ENCODE results near the gene CDC42EP5. TPM values are rescaled to one million over a fixed set of nuclear protein-coding genes. Genes with fewer than 3 reads are reported as not detected.

CDC42EP5 gene
- total RNA-seq, 1 donor from 2014 or later: 8.7 TPM

- no peak overlapping the region for H3K4me3 ChIP-seq
- peaks cover 54% of the 10 kb centered on the region for H3K4me1 ChIP-seq
- H3K27ac ChIP-seq (replicated peaks): no peak overlapping the region
- peaks cover 32% of the 10 kb centered on the region for H3K27me3 ChIP-seq (ENCODE audit: low read depth)
- intact Hi-C loops (cut with micrococcal nuclease): no loop called here
- H3K9me3 ChIP-seq (replicated peaks): no peaks in the 10 kb centered on the region
- DNase-seq: no peak
- no peaks in the 10 kb centered on the region for H3K36me3 ChIP-seq
- TF ChIP-seq CTCF (IDR thresholded peaks at IDR 0.05; ENCODE audit: borderline replicate concordance): no peak
Measured at GRCh38 chr19:54435551-54436016, 37.5 kb downstream of the CDC42EP5 start.

GRCh38 chr19:54434873-54435214 is 38.3 kb downstream of the CDC42EP5 start:
- no peak overlapping the region for H3K4me3 ChIP-seq
- intact Hi-C loops (cut with micrococcal nuclease): no loop called here
- H3K9me3 ChIP-seq (replicated peaks): no peaks in the 10 kb centered on the region
- no peaks in the 10 kb centered on the region for H3K36me3 ChIP-seq
- peaks cover 39% of the 10 kb centered on the region for H3K27me3 ChIP-seq (ENCODE audit: low read depth)
- H3K4me1 ChIP-seq: peaks cover 61% of the 10 kb centered on the region
- DNase-seq: no peak
- H3K27ac ChIP-seq (replicated peaks): no peak overlapping the region
- no peak for TF ChIP-seq CTCF (IDR thresholded peaks at IDR 0.05; ENCODE audit: borderline replicate concordance)

GRCh38 chr19:54434112-54434872 is 38.8 kb downstream of the CDC42EP5 start:
- DNase-seq: no peak
- peaks cover 64% of the 10 kb centered on the region for H3K4me1 ChIP-seq
- no peaks in the 10 kb centered on the region for H3K9me3 ChIP-seq (replicated peaks)
- intact Hi-C loops (cut with micrococcal nuclease): no loop called here
- H3K36me3 ChIP-seq: no peaks in the 10 kb centered on the region
- peaks cover 45% of the 10 kb centered on the region for H3K27me3 ChIP-seq (ENCODE audit: low read depth)
- H3K27ac ChIP-seq (replicated peaks): no peak overlapping the region
- TF ChIP-seq CTCF (IDR thresholded peaks at IDR 0.05; ENCODE audit: borderline replicate concordance): no peak
- H3K4me3 ChIP-seq: no peak overlapping the region

- intact Hi-C loops (cut with micrococcal nuclease): no loop called here
- no peak for TF ChIP-seq CTCF (IDR thresholded peaks at IDR 0.05; ENCODE audit: borderline replicate concordance)
- H3K4me1 ChIP-seq: peaks cover 58% of the 10 kb centered on the region
Measured at GRCh38 chr19:54433697-54434096, 39.4 kb downstream of the CDC42EP5 start.

GRCh38 chr19:54432144-54432738 is 40.9 kb downstream of the CDC42EP5 start:
- no peak overlapping the region for H3K4me3 ChIP-seq
- peaks cover 54% of the 10 kb centered on the region for H3K4me1 ChIP-seq
- no peaks in the 10 kb centered on the region for H3K9me3 ChIP-seq (replicated peaks)
- no peak for DNase-seq
- no peaks in the 10 kb centered on the region for H3K36me3 ChIP-seq
- TF ChIP-seq CTCF (IDR thresholded peaks at IDR 0.05; ENCODE audit: borderline replicate concordance): no peak
- intact Hi-C loops (cut with micrococcal nuclease): no loop called here
- H3K27me3 ChIP-seq (ENCODE audit: low read depth): peaks cover 63% of the 10 kb centered on the region
- no peak overlapping the region for H3K27ac ChIP-seq (replicated peaks)

More at GRCh38 chr19:54433697-54434096, 39.4 kb downstream of the CDC42EP5 start:
- no peak overlapping the region for H3K4me3 ChIP-seq
- H3K27ac ChIP-seq (replicated peaks): no peak overlapping the region
- peaks cover 51% of the 10 kb centered on the region for H3K27me3 ChIP-seq (ENCODE audit: low read depth)
- DNase-seq: no peak
- H3K36me3 ChIP-seq: no peaks in the 10 kb centered on the region
- H3K9me3 ChIP-seq (replicated peaks): no peaks in the 10 kb centered on the region

All from left ventricle myocardium inferior (tissue), 1 donor.